Transverse colon (tissue), 4 donors: ENCODE measurements around the gene HOXB5.

Experiments used
- EP300 ChIP-seq: sonication (generic); formaldehyde crosslinking; IDR thresholded peaks from one replicate; pipeline ENCODE4 v1.6.1; 2017; ENCODE audit warnings: antibody characterized with exemption, low read depth
- POLR2A ChIP-seq: fragments of 450-650 bp; IDR thresholded peaks from one replicate; pipeline ENCODE4 v1.6.1; 2016; ENCODE audit warnings: antibody characterized with exemption, mild to moderate bottlenecking, moderate library complexity
- POLR2AphosphoS5 ChIP-seq, 3 donors: sonication (generic); formaldehyde crosslinking; IDR thresholded peaks; one replicate each; pipeline ENCODE4 v1.6.1; 2016; ENCODE audit warnings: antibody characterized with exemption in 3 of 3
- TF ChIP-seq, protein P1 (sequence below), 5 experiments: fragments of 200-600 bp in 3 of 5; fragments of 450-650 bp in 2 of 5; sonication (generic) in 3 of 5; IDR thresholded peaks; 1 replicate in 2 of 5; 2 replicates in 3 of 5; pipeline ENCODE4 v1.5.1; 2016 to 2017; ENCODE audit warnings: antibody characterized with exemption in 5 of 5, inconsistent platforms in 3 of 5, mild to moderate bottlenecking in 2 of 5, moderate library complexity in 1 of 5

DNA sequence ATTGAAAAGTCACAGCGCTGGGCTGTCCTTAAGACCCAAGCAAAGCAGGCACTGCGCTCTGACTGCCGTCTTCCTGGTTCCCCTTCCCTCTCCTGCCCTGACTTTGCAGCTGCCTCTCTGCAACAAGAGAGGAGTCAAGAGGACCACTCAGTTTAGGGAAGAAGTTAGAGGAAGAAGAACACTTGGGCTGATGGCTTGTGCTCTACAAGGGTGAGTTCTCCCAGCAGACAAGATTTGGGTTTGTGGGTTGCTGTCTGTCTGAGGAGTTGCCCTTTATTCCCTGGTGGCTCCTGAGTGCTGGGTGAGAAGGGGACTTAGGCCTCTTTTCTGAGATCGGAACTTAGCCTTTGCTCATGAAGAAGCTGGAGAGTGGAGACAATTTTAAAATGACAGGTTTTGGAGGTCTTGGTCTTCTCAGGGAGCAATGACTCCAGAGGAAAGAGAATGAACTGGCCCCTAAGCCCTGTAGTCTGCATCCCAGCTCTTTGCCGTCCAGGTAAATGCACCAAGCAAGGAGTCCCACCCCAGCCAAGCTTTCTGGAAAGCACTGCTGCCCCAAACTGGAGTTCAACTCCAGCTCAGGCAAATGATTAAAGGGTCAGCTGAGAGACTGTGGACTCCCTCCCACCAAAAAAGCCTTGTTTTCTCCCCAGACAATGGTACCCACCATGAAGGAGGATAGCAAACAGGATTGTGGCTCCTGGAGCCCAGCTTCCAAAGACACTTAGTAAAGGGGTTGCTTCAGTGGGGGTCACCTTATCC, 35.3 kb upstream of the HOXB5 start:
- TF ChIP-seq, protein P1, sequence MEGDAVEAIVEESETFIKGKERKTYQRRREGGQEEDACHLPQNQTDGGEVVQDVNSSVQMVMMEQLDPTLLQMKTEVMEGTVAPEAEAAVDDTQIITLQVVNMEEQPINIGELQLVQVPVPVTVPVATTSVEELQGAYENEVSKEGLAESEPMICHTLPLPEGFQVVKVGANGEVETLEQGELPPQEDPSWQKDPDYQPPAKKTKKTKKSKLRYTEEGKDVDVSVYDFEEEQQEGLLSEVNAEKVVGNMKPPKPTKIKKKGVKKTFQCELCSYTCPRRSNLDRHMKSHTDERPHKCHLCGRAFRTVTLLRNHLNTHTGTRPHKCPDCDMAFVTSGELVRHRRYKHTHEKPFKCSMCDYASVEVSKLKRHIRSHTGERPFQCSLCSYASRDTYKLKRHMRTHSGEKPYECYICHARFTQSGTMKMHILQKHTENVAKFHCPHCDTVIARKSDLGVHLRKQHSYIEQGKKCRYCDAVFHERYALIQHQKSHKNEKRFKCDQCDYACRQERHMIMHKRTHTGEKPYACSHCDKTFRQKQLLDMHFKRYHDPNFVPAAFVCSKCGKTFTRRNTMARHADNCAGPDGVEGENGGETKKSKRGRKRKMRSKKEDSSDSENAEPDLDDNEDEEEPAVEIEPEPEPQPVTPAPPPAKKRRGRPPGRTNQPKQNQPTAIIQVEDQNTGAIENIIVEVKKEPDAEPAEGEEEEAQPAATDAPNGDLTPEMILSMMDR (IDR thresholded peaks at IDR 0.05): no peak
- TF ChIP-seq POLR2A (peak; percentile 6), POLR2AphosphoS5 (IDR thresholded peaks at IDR 0.05) (no peak), EP300 (no peak)
